Esophagus (tissue), 2 donors: ENCODE results near the gene ROR1. TPM values are rescaled to one million over a fixed set of nuclear protein-coding genes. Genes with fewer than 3 reads are reported as not detected.

Source experiments
- H3K27ac ChIP-seq, 2 donors: one replicate each; pipeline ENCODE4 v1.5.1; 2013; ENCODE audit warnings: low read depth in 2 of 2, mild to moderate bottlenecking in 2 of 2, inconsistent platforms in 1 of 2, low read length in 1 of 2, moderate library complexity in 1 of 2
- H3K27me3 ChIP-seq, 2 donors: one replicate each; pipeline ENCODE4 v1.6.1; 2013; ENCODE audit warnings: low read length in 2 of 2, control low read depth in 1 of 2, mild to moderate bottlenecking in 1 of 2; ENCODE audit not compliant: insufficient read depth in 2 of 2, control insufficient read depth in 1 of 2
- H3K36me3 ChIP-seq, 2 donors: one replicate each; pipeline ENCODE4 v1.6.1; 2013; ENCODE audit warnings: low read length in 1 of 2; ENCODE audit not compliant: control insufficient read depth in 2 of 2, insufficient read depth in 2 of 2
- H3K4me1 ChIP-seq, 2 donors: one replicate each; pipeline ENCODE4 v1.6.1; 2013; ENCODE audit warnings: low read length in 1 of 2; ENCODE audit not compliant: control insufficient read depth in 2 of 2, insufficient read depth in 2 of 2
- H3K4me3 ChIP-seq, 2 donors: one replicate each; pipeline ENCODE4 v1.5.1; 2013; ENCODE audit warnings: low read length in 2 of 2, mild to moderate bottlenecking in 2 of 2, low read depth in 1 of 2, moderate library complexity in 1 of 2
- H3K9me3 ChIP-seq, 2 donors: one replicate each; pipeline ENCODE4 v1.6.1; 2013; ENCODE audit warnings: mild to moderate bottlenecking in 2 of 2, low read depth in 1 of 2, low read length in 1 of 2, moderate library complexity in 1 of 2; ENCODE audit not compliant: control insufficient read depth in 2 of 2, insufficient read depth in 1 of 2
- WGBS, 2 donors: extraction: QIAGEN DNeasy Blood & Tissue Kit; methylation state at CpG; one replicate each; pipeline ENCODE4 v1.1.7; 2013; 5-methylcytosine and 5-hydroxymethylcytosine counted together
- polyA plus RNA-seq, 2 donors: library from polyadenylated mRNA; stranded (reverse); fragments of 200-250 nt; gene quantifications; one replicate each; pipeline ENCODE4 v1.2.3, GENCODE V29; 2013
- donor health status: healthy with polysubstance abuse.
- donor health status: Bipolar disorder and iron deficiency.

ROR1 gene
- polyA plus RNA-seq, 2 donors, result 1.1 to 1.9 TPM

DNA sequence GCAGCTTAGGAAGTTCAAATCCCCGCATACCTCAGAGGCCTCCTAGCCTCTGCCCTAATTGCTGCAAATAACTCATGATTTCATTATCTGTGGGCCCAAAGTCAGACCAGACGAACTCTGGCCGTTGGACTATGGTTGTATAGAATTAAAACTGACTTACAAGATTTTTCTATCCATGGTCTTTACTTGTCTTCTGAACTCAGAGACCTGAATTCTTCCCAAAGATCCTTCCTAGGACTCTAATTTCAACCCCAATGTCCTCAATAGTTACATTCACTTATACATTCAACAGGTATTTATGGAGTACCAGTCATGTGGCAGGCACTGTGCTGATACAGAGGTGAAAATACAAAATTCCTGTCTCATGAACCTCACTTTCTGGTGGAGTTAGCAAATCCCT lies 247.2 kb downstream of the ROR1 start:
- H3K27ac ChIP-seq, result no peak overlapping the region

DNA sequence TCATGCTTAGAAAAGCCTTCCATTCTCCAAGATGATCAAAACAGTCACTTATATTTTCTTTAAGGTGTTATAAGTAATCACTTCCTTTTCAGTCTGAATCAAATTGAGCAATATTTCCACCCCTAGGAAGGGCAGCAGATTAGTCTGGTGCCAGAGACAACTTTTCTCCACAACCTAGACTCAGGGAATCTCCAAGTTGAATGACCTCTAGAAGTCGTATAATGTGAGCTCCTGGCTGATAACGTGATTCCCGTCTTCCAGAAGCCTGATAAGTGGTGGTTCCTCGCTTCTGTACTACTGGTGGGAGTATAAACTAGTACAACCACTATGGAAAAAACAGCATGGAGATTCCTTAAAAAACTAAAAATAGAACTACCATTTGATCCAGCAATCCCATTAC lies 251.2 kb downstream of the ROR1 start:
- H3K4me1 ChIP-seq, result no peaks in the 10 kb centered on the region
- H3K36me3 ChIP-seq, result no peaks in the 10 kb centered on the region
- H3K9me3 ChIP-seq, result no peaks in the 10 kb centered on the region
- no peak overlapping the region for H3K4me3 ChIP-seq
- H3K27me3 ChIP-seq, result no peaks in the 10 kb centered on the region
- H3K27ac ChIP-seq, result no peak overlapping the region
- WGBS, 2 donors, result 91 to 92% methylated on average over 4 of the region's 4 CpGs

More for the DNA sequence above, 247.2 kb downstream of the ROR1 start:
- H3K4me3 ChIP-seq, result no peak overlapping the region
- 92 to 93% methylated on average over 3 of the region's 3 CpGs for WGBS, 2 donors
- H3K27me3 ChIP-seq, result no peaks in the 10 kb centered on the region
- H3K36me3 ChIP-seq, result no peaks in the 10 kb centered on the region
- H3K9me3 ChIP-seq, result no peaks in the 10 kb centered on the region
- H3K4me1 ChIP-seq, result no peaks in the 10 kb centered on the region

DNA sequence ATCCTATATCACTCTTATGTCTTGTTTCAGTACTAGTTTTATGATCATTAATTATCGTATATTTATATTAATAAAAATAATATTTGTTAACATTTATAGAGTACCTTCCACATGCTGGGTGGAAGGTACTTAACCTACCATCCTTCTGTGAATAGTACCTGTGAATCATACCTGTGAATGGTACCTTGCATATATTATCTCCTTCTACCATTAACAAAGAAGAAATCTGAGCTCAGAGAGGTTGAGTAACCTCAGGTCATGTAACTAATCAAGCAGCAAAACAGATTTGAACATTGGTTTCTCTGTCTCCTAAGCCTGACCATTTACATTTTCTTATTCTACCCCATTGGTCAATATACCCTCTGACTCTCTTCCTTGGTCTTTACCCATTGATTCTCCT lies 255.2 kb downstream of the ROR1 start:
- no peaks in the 10 kb centered on the region for H3K36me3 ChIP-seq
- no peak overlapping the region for H3K27ac ChIP-seq
- H3K27me3 ChIP-seq, result no peaks in the 10 kb centered on the region
- WGBS, 2 donors, result 91 to 98% methylated on average over 1 of the region's 1 CpG
- no peaks in the 10 kb centered on the region for H3K4me1 ChIP-seq
- no peak overlapping the region for H3K4me3 ChIP-seq
- no peaks in the 10 kb centered on the region for H3K9me3 ChIP-seq

DNA sequence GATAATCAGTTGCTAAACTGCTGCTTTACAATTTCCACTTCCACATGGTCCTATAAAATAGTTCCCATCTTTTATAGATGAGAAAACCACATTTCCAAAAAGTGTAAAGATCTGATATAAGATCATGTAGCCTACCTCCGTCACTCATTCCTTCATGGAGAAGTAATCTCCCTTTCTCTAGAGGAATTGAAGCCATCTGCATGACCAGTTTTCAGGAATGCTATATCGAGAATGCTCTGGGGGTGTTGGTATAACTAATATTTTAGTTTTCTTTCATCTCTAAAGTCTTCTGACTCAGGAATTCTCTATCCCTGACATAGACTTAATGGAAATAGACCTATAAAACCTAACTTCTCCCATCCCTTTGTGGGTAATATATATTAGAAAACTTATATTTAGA lies 256.6 kb downstream of the ROR1 start:
- Histone ChIP-seq H3K27me3 (no peaks in the 10 kb centered on the region), H3K9me3 (no peaks in the 10 kb centered on the region), H3K4me3 (no peak overlapping the region), H3K27ac (no peak overlapping the region), H3K4me1 (no peaks in the 10 kb centered on the region), H3K36me3 (no peaks in the 10 kb centered on the region)
- whole genome bisulfite sequencing, 2 donors, result 93 to 95% methylated on average over 2 of the region's 2 CpGs

DNA sequence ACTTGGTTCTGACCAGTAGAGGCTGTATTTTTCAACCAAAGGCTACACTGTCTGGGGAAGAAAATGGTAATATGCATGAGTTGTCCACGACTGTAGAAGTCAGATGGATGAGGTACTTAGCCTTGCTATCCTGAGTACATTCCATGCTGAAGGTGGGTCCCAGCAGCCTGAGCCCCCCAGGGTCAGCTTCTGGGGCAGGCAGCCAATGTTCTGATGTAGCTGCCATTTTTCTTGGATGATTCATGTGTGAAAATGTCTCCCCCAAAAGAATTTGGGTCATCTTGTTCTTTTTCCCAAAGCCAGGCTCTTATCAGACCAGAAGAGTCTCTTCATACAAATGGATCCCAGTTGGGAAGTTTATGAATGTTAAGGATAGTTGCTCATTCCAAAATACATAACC lies 257.4 kb downstream of the ROR1 start:
- H3K27me3 ChIP-seq, result no peaks in the 10 kb centered on the region
- H3K9me3 ChIP-seq, result no peaks in the 10 kb centered on the region
- no peaks in the 10 kb centered on the region for H3K36me3 ChIP-seq
- no peaks in the 10 kb centered on the region for H3K4me1 ChIP-seq
- no peak overlapping the region for H3K27ac ChIP-seq
- H3K4me3 ChIP-seq, result no peak overlapping the region
- 68 to 76% methylated on average over 1 of the region's 1 CpG for WGBS, 2 donors

DNA sequence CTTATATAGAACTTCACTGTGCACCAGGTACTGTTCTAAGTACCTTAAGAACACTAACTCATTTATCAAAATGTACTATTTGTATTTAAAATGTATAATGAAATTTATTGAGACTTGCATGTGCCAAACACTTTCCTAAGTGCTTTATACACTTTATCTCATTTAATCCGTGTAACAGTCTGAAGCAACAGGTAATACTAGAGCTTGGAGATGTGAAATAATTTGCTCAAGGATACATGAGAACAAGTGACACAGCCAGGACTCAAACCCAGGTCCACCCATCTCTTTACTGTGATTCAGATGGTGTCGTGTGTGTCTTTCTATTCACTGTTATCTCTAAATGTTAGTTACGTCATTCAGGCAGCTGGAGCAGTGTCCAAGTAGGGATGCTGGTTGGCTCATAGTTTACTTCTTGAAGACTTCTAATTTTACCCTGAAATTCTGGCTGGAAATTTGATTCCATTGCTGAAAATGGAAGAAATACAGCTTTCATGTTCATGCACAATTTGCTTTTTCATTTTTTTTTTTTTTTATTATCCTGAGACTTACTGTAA lies 259.9 kb downstream of the ROR1 start:
- WGBS, 2 donors, result 63 to 68% methylated on average over 3 of the region's 3 CpGs
- Histone ChIP-seq H3K27me3 (no peaks in the 10 kb centered on the region), H3K4me3 (no peak overlapping the region), H3K9me3 (no peaks in the 10 kb centered on the region), H3K36me3 (no peaks in the 10 kb centered on the region), H3K27ac (no peak overlapping the region), H3K4me1 (no peaks in the 10 kb centered on the region)

DNA sequence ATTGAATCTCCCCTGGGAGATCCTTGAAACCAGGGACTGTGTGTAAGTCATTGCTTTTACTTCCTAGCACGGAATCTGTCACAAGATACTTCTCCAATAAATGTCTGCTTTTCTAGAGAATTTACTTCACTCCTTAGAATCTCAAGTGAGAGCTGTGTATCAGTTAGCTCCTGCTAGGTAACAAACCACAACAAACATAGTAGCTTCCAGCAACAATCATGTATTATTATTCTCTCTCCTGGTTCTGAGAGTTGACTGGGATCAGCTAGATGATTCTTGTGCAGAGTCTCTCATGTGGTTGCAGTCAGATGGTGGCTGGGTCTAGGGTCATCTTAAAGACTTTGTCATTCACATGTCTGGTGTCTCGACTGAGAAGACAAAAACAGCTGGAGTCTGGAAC lies 262.7 kb downstream of the ROR1 start:
- WGBS, 2 donors, result 79 to 81% methylated on average over 2 of the region's 2 CpGs
- Histone ChIP-seq H3K4me1 (no peaks in the 10 kb centered on the region), H3K27me3 (no peaks in the 10 kb centered on the region), H3K27ac (no peak overlapping the region), H3K9me3 (no peaks in the 10 kb centered on the region), H3K36me3 (no peaks in the 10 kb centered on the region), H3K4me3 (no peak overlapping the region)

DNA sequence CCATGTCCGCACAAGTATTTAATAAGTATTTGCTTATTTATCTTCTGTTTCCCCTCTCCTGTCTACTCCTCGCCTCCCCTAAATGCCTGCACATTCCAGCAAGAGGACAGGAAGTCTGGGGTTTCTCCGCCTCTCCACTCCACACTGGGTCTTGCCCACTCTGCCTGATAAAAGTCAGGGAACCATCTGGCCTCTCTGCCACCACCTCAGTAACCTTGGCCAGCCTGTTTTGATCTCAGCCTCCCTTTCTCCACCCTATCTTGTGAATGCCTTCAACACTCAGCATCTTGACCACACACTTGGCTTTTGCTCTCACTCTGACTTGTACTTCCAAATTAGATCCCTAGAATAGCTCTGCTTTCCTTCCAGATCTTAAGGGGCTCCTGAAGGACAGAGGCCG lies 264.3 kb downstream of the ROR1 start:
- Histone ChIP-seq H3K4me1 (no peaks in the 10 kb centered on the region), H3K4me3 (no peak overlapping the region)
- 87 to 90% methylated on average over 4 of the region's 4 CpGs for WGBS, 2 donors

DNA sequence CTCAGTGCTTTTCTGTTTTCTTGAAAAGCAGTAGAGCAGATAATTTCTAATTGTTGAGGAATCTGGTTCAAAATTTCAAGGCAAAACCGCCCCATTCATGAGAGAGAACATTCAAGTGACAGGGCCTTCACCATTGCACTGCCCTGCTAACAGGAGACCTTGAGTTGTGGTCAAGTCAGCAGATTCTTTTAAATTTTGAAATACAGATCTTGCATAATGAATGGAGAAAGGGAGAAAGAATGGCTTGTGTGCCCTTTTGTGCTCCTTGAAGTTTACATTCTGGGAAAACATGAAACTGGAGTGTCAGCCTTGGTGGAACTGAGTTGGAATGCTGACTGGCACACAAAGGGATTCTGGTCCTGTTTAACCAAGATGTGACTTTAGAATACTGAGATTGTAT lies 265.1 kb downstream of the ROR1 start:
- WGBS, 2 donors, result 85 to 86% methylated on average over 1 of the region's 1 CpG
- Histone ChIP-seq H3K27ac (no peak overlapping the region), H3K4me1 (no peaks in the 10 kb centered on the region), H3K9me3 (no peaks in the 10 kb centered on the region), H3K36me3 (no peaks in the 10 kb centered on the region), H3K4me3 (no peak overlapping the region), H3K27me3 (no peaks in the 10 kb centered on the region)

More for the DNA sequence above, 264.3 kb downstream of the ROR1 start:
- Histone ChIP-seq H3K27me3 (no peaks in the 10 kb centered on the region), H3K27ac (no peak overlapping the region), H3K36me3 (no peaks in the 10 kb centered on the region), H3K9me3 (no peaks in the 10 kb centered on the region)

DNA sequence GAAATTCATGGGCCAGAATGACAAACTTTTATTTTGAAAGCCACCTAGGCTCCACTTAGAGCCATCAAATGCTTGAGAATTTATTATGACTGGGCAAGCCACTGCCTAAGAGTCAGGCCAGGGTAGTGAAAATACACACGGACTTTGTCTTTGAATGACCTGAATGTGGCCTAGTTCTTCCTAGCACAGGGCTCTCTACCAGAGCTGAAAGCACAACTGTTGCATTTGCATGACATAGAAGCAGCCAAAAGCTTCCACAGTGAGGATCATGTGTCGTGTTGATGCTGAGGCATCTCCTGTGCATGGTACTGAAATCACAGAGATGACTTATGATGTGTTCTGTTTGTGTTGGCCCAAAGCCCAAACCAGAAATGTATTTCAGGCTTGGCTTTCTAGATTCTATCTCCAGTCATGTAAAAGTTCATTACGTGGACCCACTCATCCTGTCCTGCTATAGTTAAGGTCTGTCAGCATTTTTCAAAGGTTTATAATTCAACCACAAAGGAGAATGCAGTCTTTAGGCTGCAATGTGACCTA lies 265.6 kb downstream of the ROR1 start:
- Histone ChIP-seq H3K27ac (no peak overlapping the region), H3K4me3 (no peak overlapping the region)
- 15 to 36% methylated on average over 3 of the region's 3 CpGs for WGBS, 2 donors

More for the DNA sequence above, 265.6 kb downstream of the ROR1 start:
- Histone ChIP-seq H3K4me1 (no peaks in the 10 kb centered on the region), H3K36me3 (no peaks in the 10 kb centered on the region), H3K9me3 (no peaks in the 10 kb centered on the region), H3K27me3 (no peaks in the 10 kb centered on the region)
